Mesodermal cell (in vitro differentiated cells): ENCODE data around the gene CCDC186.

Source experiments
- H3K27ac ChIP-seq: 2 replicates; pipeline ENCODE4 v1.7.0; 2013; ENCODE audit warnings: mild to moderate bottlenecking, low read depth, low read length, moderate library complexity; ENCODE audit not compliant: severe bottlenecking
- H3K36me3 ChIP-seq: 2 replicates; pipeline ENCODE4 v1.7.1; 2013; ENCODE audit warnings: mild to moderate bottlenecking, low read length, moderate library complexity; ENCODE audit not compliant: control insufficient read depth, insufficient read depth
- H3K4me1 ChIP-seq: one replicate; pipeline ENCODE4 v1.7.1; 2013; ENCODE audit warnings: mild to moderate bottlenecking, low read length; ENCODE audit not compliant: insufficient read depth, control insufficient read depth, poor library complexity, severe bottlenecking
- H3K4me3 ChIP-seq: 2 replicates; pipeline ENCODE4 v1.7.0; 2013; ENCODE audit warnings: low read length, control low read depth, mild to moderate bottlenecking; ENCODE audit not compliant: insufficient read depth, poor library complexity, severe bottlenecking; ENCODE audit errors: extremely low read depth
- H3K9me3 ChIP-seq: 2 replicates; pipeline ENCODE4 v1.7.1; 2013; ENCODE audit warnings: mild to moderate bottlenecking, low read length, moderate library complexity; ENCODE audit not compliant: control insufficient read depth
- WGBS, 2 experiments: methylation state at CpG; one replicate each; pipeline ENCODE4 v1.1.5; 2013; ENCODE audit warnings: missing lambda C conversion rate in 2 of 2; ENCODE audit not compliant: insufficient coverage in 2 of 2; 5-methylcytosine and 5-hydroxymethylcytosine counted together

The CCDC186 gene

GRCh38 chr10:114195079-114195478, 21.1 kb upstream of the CCDC186 start:
- Histone ChIP-seq H3K36me3 (no peaks in the 10 kb centered on the region), H3K4me3 (no peak overlapping the region), H3K4me1 (no peaks in the 10 kb centered on the region), H3K9me3 (no peaks in the 10 kb centered on the region), H3K27ac (no peak overlapping the region)
- WGBS, 2 experiments = 83% methylated on average over 1 of the region's 2 CpGs; no CpG with 5 or more reads in 1 of the 2 experiments

GRCh38 chr10:114189700-114190099, 15.7 kb upstream of the CCDC186 start:
- no peaks in the 10 kb centered on the region for H3K36me3 ChIP-seq
- no peaks in the 10 kb centered on the region for H3K9me3 ChIP-seq
- H3K4me3 ChIP-seq = no peak overlapping the region
- no peak overlapping the region for H3K27ac ChIP-seq
- H3K4me1 ChIP-seq = no peaks in the 10 kb centered on the region
- 98% methylated on average over 6 to 7 of the region's 8 CpGs for WGBS, 2 experiments

GRCh38 chr10:114188900-114189299, 14.9 kb upstream of the CCDC186 start:
- Histone ChIP-seq H3K27ac (no peak overlapping the region), H3K36me3 (no peaks in the 10 kb centered on the region), H3K9me3 (no peaks in the 10 kb centered on the region), H3K4me3 (no peak overlapping the region), H3K4me1 (no peaks in the 10 kb centered on the region)
- 94% methylated on average over 3 of the region's 3 CpGs; no CpG with 5 or more reads in 1 of the 2 experiments for WGBS, 2 experiments

GRCh38 chr10:114188001-114188400, 14.0 kb upstream of the CCDC186 start:
- Histone ChIP-seq H3K36me3 (no peaks in the 10 kb centered on the region), H3K4me3 (no peak overlapping the region), H3K9me3 (no peaks in the 10 kb centered on the region), H3K27ac (no peak overlapping the region), H3K4me1 (no peaks in the 10 kb centered on the region)
- 92 to 100% methylated on average over 2 of the region's 3 CpGs for WGBS, 2 experiments

GRCh38 chr10:114184276-114184675, 10.3 kb upstream of the CCDC186 start:
- Histone ChIP-seq H3K27ac (no peak overlapping the region), H3K4me1 (no peaks in the 10 kb centered on the region), H3K9me3 (no peaks in the 10 kb centered on the region), H3K4me3 (no peak overlapping the region), H3K36me3 (no peaks in the 10 kb centered on the region)
- 94% methylated on average over 5 of the region's 5 CpGs; no CpG with 5 or more reads in 1 of the 2 experiments for WGBS, 2 experiments

GRCh38 chr10:114183563-114183962, 9.6 kb upstream of the CCDC186 start:
- no peaks in the 10 kb centered on the region for H3K9me3 ChIP-seq
- H3K4me3 ChIP-seq = no peak overlapping the region
- no peak overlapping the region for H3K27ac ChIP-seq
- 90 to 94% methylated on average over 6 to 7 of the region's 9 CpGs for WGBS, 2 experiments
- no peaks in the 10 kb centered on the region for H3K4me1 ChIP-seq
- H3K36me3 ChIP-seq = no peaks in the 10 kb centered on the region

- H3K27ac ChIP-seq = no peak overlapping the region
- H3K36me3 ChIP-seq = no peaks in the 10 kb centered on the region
- H3K4me3 ChIP-seq = no peak overlapping the region
- H3K9me3 ChIP-seq = no peaks in the 10 kb centered on the region
- 78 to 84% methylated on average over 3 to 4 of the region's 5 CpGs for WGBS, 2 experiments
- no peaks in the 10 kb centered on the region for H3K4me1 ChIP-seq
These were observed 8.0 kb upstream of the CCDC186 start for GRCh38 chr10:114181971-114182370.

GRCh38 chr10:114180937-114181336, 6.9 kb upstream of the CCDC186 start:
- WGBS, 2 experiments = 90 to 100% methylated on average over 1 to 2 of the region's 3 CpGs
- H3K27ac ChIP-seq = no peak overlapping the region

GRCh38 chr10:114179747-114180146, 5.7 kb upstream of the CCDC186 start:
- 88% methylated on average over 5 to 6 of the region's 8 CpGs for WGBS, 2 experiments
- no peaks in the 10 kb centered on the region for H3K36me3 ChIP-seq

More at GRCh38 chr10:114180937-114181336, 6.9 kb upstream of the CCDC186 start:
- Histone ChIP-seq H3K4me1 (no peaks in the 10 kb centered on the region), H3K36me3 (no peaks in the 10 kb centered on the region), H3K9me3 (no peaks in the 10 kb centered on the region), H3K4me3 (no peak overlapping the region)

GRCh38 chr10:114179148-114179547, 5.1 kb upstream of the CCDC186 start, which contains the start of gene TDRD1:
Gene TDRD1 (plus strand): TSS chr10:114179353. CDS start chr10:114187832, 8,479 bp downstream.
- Histone ChIP-seq H3K27ac (no peak within 1 kb of the TSS), H3K4me3 (no peak within 1 kb of the TSS), H3K36me3 (no peaks in the 10 kb centered on the region), H3K4me1 (no peaks in the 10 kb centered on the region), H3K9me3 (no peaks in the 10 kb centered on the region)
- 92% methylated on average over 23 to 28 of the region's 28 CpGs for WGBS, 2 experiments

More at GRCh38 chr10:114179747-114180146, 5.7 kb upstream of the CCDC186 start:
- Histone ChIP-seq H3K4me1 (no peaks in the 10 kb centered on the region), H3K9me3 (no peaks in the 10 kb centered on the region), H3K4me3 (no peak overlapping the region), H3K27ac (no peak overlapping the region)

GRCh38 chr10:114176511-114176910, 2.5 kb upstream of the CCDC186 start:
- H3K4me1 ChIP-seq = no peaks in the 10 kb centered on the region
- no peaks in the 10 kb centered on the region for H3K9me3 ChIP-seq
- H3K4me3 ChIP-seq = no peak overlapping the region
- WGBS, 2 experiments = 100% methylated on average over 1 of the region's 1 CpG
- no peak overlapping the region for H3K27ac ChIP-seq
- H3K36me3 ChIP-seq = no peaks in the 10 kb centered on the region
